Glutamatergic neuron (in vitro differentiated cells): ENCODE measurements around the gene HMSD. TPM values are rescaled to one million over a fixed set of nuclear protein-coding genes. Genes with fewer than 3 reads are reported as not detected.
"Not testable (repeated sequence)": the region's sequence is repeated elsewhere in the genome, so short reads cannot be mapped to it uniquely, and the experiment has no call there.

Experiments
- DNase-seq: peaks from one replicate; pipeline ENCODE4 v3.0.0; 2022
- H3K27ac Mint-ChIP-seq: one replicate; pipeline ENCODE4 v1.8.0; 2020; ENCODE audit warnings: mild to moderate bottlenecking, mixed read lengths, inconsistent platforms; ENCODE audit not compliant: unreplicated experiment
- H3K27me3 Mint-ChIP-seq: one replicate; pipeline ENCODE4 v1.8.0; 2020; ENCODE audit warnings: mild to moderate bottlenecking, moderate library complexity, mixed read lengths, inconsistent platforms; ENCODE audit not compliant: unreplicated experiment
- H3K36me3 Mint-ChIP-seq: one replicate; pipeline ENCODE4 v1.8.0; 2020; ENCODE audit warnings: mild to moderate bottlenecking, mixed read lengths, inconsistent platforms; ENCODE audit not compliant: unreplicated experiment
- H3K4me1 Mint-ChIP-seq: one replicate; pipeline ENCODE4 v1.8.0; 2020; ENCODE audit warnings: mild to moderate bottlenecking, low read depth, mixed read lengths, inconsistent platforms; ENCODE audit not compliant: unreplicated experiment
- H3K4me3 Mint-ChIP-seq: one replicate; pipeline ENCODE4 v1.8.0; 2020; ENCODE audit warnings: mild to moderate bottlenecking, mixed read lengths, inconsistent platforms; ENCODE audit not compliant: unreplicated experiment
- H3K9me3 Mint-ChIP-seq: one replicate; pipeline ENCODE4 v1.8.0; 2020; ENCODE audit warnings: mild to moderate bottlenecking, moderate library complexity, mixed read lengths, inconsistent platforms; ENCODE audit not compliant: unreplicated experiment
- total RNA-seq: library from RNA; stranded (reverse); fragmentation: NEBNext Ultra II Directional; extraction: Animal tissue kit (Norgen Biotek cat#: 25700); gene quantifications from one replicate; pipeline ENCODE4 v1.2.1, GENCODE V29; 2021; ENCODE audit not compliant: unreplicated experiment
- TF ChIP-seq, protein P1 (sequence below): fragments of 200-600 bp; sonication (generic); IDR thresholded peaks from one replicate; pipeline ENCODE4 v1.5.0; 2021; ENCODE audit not compliant: partially characterized antibody, unreplicated experiment

The HMSD gene
- total RNA-seq, 1 donor from 2014 or later = not detected

DNA sequence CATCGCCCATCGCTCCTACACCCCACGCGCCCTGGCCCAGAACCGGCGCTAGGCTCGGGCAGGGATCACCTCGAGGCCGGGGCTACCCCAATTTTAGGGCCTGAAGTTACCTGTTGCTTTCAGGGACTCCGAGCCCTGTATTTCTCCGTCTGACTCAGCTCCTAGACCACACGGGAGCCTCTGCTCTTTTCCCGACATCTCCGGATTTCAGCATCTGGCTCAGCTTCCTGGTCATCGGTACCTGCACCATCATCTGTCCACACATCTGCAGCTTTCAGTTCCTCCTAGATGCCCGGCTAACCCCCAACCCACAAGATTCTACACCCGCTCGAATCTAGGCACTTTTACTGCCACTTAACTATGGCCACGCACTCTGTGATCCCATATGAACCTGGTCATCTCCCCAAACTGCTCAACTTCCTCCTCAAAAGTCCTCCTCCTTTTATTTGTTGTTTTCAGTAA lies 12.1 kb upstream of the HMSD start:
- Mint-ChIP-seq H3K9me3 (no peaks in the 10 kb centered on the region), H3K36me3 (no peaks in the 10 kb centered on the region), H3K4me1 (no peaks in the 10 kb centered on the region), H3K27me3 (peaks cover 2% of the 10 kb centered on the region), H3K27ac (no peak overlapping the region), H3K4me3 (no peak overlapping the region)
- DNase-seq = no peak
- TF ChIP-seq, protein P1, sequence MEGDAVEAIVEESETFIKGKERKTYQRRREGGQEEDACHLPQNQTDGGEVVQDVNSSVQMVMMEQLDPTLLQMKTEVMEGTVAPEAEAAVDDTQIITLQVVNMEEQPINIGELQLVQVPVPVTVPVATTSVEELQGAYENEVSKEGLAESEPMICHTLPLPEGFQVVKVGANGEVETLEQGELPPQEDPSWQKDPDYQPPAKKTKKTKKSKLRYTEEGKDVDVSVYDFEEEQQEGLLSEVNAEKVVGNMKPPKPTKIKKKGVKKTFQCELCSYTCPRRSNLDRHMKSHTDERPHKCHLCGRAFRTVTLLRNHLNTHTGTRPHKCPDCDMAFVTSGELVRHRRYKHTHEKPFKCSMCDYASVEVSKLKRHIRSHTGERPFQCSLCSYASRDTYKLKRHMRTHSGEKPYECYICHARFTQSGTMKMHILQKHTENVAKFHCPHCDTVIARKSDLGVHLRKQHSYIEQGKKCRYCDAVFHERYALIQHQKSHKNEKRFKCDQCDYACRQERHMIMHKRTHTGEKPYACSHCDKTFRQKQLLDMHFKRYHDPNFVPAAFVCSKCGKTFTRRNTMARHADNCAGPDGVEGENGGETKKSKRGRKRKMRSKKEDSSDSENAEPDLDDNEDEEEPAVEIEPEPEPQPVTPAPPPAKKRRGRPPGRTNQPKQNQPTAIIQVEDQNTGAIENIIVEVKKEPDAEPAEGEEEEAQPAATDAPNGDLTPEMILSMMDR = no peak

DNA sequence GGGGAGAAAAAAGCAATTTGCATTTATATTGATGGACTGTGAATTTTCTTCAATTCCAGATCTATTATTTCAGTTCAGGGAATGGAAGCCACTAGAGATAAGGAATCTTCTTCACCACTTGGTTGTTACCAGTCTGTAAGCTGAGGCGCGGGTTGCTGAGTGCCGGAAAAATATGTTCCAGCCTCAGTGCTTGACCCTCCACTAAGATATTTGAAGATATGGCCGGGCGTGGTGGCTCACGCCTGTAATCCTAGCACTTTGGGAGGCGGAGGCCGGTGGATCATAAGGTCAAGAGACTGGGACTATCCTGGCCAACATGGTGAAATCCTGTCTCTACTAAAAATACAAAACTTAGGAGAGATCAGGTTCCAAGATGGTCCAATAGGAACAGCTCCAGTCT lies 9.1 kb upstream of the HMSD start:
- H3K4me1 Mint-ChIP-seq = no peaks in the 10 kb centered on the region
- no peaks in the 10 kb centered on the region for H3K36me3 Mint-ChIP-seq
- no peaks in the 10 kb centered on the region for H3K9me3 Mint-ChIP-seq
- peaks cover 4% of the 10 kb centered on the region for H3K27me3 Mint-ChIP-seq
- no peak overlapping the region for H3K4me3 Mint-ChIP-seq
- TF ChIP-seq, protein P1 = no peak
- H3K27ac Mint-ChIP-seq = no peak overlapping the region
- DNase-seq = no peak

DNA sequence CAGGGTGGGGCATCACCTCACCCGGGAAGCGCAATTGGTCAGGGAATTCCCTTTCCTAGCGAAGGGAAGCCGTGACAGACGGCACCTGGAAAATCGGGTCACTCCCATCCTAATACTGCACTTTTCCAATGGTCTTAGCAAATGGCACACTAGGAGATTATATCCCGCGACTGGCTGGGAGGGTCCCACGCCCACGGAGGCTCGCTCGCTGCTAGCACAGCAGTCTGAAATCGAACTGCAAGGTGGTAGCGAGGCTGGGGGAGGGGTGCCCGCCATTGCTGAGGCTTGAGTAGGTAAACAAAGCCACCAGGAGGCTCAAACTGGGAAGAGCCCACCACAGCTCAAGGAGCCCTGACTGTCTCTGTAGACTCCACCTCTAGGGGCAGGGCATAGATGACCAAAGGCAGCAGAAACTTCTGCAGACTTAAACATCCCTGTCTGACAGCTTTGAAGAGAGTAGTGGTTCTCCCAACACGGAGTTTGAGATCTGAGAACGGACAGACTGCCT lies 8.5 kb upstream of the HMSD start:
- H3K4me3 Mint-ChIP-seq = not testable (repeated sequence)

DNA sequence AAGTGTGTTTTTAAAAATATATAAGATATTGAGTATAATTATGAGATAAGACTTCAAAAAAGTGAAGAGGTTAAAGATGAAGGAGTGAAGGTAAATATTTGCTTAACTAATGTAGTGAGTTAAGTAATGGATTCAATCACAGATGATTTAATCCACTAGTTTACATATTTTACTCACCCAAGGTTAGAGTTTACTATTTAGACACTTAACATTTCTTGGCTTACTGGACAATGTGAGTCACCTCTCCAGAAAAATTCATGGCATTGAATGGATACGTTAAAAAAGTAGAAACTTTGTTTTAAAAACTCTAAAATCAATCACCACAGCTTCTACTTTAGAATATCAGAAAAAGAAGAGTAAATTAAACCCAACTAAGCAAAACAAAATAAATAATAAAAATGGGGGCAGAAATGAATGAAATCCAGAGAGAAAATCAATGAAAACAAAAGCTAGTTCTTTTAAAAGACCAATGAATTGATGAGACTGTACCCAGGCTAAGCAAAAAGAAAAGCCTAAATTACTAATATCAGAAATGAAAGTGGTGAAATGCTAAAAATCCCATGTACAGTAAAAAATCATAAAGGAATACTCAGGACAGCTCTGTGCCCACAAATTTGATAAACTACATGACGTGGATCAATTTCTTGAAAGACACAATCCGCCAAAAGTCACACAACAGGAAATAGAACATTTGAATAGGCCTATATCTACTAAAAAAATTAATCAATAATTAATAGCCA lies 1.9 kb upstream of the HMSD start:
- no peak for DNase-seq
- no peaks in the 10 kb centered on the region for H3K9me3 Mint-ChIP-seq
- no peak overlapping the region for H3K27ac Mint-ChIP-seq
- H3K4me1 Mint-ChIP-seq = no peaks in the 10 kb centered on the region
- no peak overlapping the region for H3K4me3 Mint-ChIP-seq
- H3K36me3 Mint-ChIP-seq = no peaks in the 10 kb centered on the region
- H3K27me3 Mint-ChIP-seq = peaks cover 2% of the 10 kb centered on the region
- TF ChIP-seq, protein P1 = no peak

More for the DNA sequence above, 8.5 kb upstream of the HMSD start:
- not testable (repeated sequence) for H3K27me3 Mint-ChIP-seq, H3K27ac Mint-ChIP-seq, H3K4me1 Mint-ChIP-seq, H3K36me3 Mint-ChIP-seq, DNase-seq, H3K9me3 Mint-ChIP-seq

DNA sequence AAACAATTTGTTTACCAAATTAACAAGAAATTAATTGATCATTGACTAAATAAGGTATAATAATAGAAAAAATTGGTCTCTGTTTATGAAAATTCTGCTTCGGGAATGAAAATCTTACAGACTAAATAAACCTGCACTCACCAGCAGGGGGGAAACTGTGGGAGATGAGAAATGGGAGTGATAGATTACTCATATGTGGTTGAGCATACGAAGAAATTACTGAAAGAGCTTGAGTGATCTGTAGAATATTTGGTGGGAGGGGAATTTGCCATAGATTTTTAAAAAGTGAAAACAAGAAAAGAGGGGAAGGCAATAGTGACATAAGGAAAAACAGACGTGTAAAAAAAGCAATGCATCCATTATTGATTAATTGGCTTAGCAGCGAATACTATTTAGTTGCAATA lies 2.2 kb downstream of the HMSD start:
- no peaks in the 10 kb centered on the region for H3K36me3 Mint-ChIP-seq
- H3K9me3 Mint-ChIP-seq = no peaks in the 10 kb centered on the region
- H3K4me1 Mint-ChIP-seq = no peaks in the 10 kb centered on the region
- no peak overlapping the region for H3K4me3 Mint-ChIP-seq
- no peaks in the 10 kb centered on the region for H3K27me3 Mint-ChIP-seq
- DNase-seq = no peak
- H3K27ac Mint-ChIP-seq = no peak overlapping the region
- TF ChIP-seq, protein P1 = peak; percentile 24
